Measurements from ENCODE around the gene DAPK1.

GRCh38 chr9:87644659-87645058 is 147.0 kb downstream of the DAPK1 start:
- TF ChIP-seq BHLHE40 (IDR thresholded peaks at IDR 0.05; ENCODE audit: borderline replicate concordance in 1 of 2, low read depth in 2 of 2, low read length in 1 of 2) (no peak), HDAC6 (IDR thresholded peaks at IDR 0.05; ENCODE audit: unreplicated experiment) (no peak), KDM1A (IDR thresholded peaks at IDR 0.05; ENCODE audit: borderline replicate concordance) (no peak), POLR2AphosphoS5 (IDR thresholded peaks at IDR 0.05; ENCODE audit: low read length) (no peak), ZNF207 (IDR thresholded peaks at IDR 0.05; ENCODE audit: borderline replicate concordance) (no peak), POLR2A (IDR thresholded peaks at IDR 0.05; ENCODE audit: low read depth, low read length) (no peak), NBN (IDR thresholded peaks at IDR 0.05) (no peak)
- TF ChIP-seq, protein P1, sequence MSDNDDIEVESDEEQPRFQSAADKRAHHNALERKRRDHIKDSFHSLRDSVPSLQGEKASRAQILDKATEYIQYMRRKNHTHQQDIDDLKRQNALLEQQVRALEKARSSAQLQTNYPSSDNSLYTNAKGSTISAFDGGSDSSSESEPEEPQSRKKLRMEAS (IDR thresholded peaks at IDR 0.05; ENCODE audit: low read depth, low read length): no peak
- TF ChIP-seq, protein P2, sequence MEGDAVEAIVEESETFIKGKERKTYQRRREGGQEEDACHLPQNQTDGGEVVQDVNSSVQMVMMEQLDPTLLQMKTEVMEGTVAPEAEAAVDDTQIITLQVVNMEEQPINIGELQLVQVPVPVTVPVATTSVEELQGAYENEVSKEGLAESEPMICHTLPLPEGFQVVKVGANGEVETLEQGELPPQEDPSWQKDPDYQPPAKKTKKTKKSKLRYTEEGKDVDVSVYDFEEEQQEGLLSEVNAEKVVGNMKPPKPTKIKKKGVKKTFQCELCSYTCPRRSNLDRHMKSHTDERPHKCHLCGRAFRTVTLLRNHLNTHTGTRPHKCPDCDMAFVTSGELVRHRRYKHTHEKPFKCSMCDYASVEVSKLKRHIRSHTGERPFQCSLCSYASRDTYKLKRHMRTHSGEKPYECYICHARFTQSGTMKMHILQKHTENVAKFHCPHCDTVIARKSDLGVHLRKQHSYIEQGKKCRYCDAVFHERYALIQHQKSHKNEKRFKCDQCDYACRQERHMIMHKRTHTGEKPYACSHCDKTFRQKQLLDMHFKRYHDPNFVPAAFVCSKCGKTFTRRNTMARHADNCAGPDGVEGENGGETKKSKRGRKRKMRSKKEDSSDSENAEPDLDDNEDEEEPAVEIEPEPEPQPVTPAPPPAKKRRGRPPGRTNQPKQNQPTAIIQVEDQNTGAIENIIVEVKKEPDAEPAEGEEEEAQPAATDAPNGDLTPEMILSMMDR (IDR thresholded peaks at IDR 0.05 in 2 of 3, conservative IDR thresholded peaks at IDR 0.05 in 1 of 3; ENCODE audit: control insufficient read depth in 2 of 3, extremely low read depth in 1 of 3, insufficient read depth in 1 of 3, low read depth in 3 of 3, low read length in 3 of 3): no peak
- TF ChIP-seq, protein P3, sequence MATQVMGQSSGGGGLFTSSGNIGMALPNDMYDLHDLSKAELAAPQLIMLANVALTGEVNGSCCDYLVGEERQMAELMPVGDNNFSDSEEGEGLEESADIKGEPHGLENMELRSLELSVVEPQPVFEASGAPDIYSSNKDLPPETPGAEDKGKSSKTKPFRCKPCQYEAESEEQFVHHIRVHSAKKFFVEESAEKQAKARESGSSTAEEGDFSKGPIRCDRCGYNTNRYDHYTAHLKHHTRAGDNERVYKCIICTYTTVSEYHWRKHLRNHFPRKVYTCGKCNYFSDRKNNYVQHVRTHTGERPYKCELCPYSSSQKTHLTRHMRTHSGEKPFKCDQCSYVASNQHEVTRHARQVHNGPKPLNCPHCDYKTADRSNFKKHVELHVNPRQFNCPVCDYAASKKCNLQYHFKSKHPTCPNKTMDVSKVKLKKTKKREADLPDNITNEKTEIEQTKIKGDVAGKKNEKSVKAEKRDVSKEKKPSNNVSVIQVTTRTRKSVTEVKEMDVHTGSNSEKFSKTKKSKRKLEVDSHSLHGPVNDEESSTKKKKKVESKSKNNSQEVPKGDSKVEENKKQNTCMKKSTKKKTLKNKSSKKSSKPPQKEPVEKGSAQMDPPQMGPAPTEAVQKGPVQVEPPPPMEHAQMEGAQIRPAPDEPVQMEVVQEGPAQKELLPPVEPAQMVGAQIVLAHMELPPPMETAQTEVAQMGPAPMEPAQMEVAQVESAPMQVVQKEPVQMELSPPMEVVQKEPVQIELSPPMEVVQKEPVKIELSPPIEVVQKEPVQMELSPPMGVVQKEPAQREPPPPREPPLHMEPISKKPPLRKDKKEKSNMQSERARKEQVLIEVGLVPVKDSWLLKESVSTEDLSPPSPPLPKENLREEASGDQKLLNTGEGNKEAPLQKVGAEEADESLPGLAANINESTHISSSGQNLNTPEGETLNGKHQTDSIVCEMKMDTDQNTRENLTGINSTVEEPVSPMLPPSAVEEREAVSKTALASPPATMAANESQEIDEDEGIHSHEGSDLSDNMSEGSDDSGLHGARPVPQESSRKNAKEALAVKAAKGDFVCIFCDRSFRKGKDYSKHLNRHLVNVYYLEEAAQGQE (IDR thresholded peaks at IDR 0.05; ENCODE audit: low read depth, low read length): no peak
